GM19397 (cell line): ENCODE results near the gene EFCAB13.

Experiments
- ATAC-seq: cut with Tn5 transposase; IDR thresholded peaks from one replicate; pipeline ENCODE4 v1.9.1; 2021; ENCODE audit warnings: mild to moderate bottlenecking, moderate library complexity; ENCODE audit not compliant: unreplicated experiment

EFCAB13 gene

GRCh38 chr17:47291242-47291873 is 32.4 kb upstream of the EFCAB13 start:
- no peak for ATAC-seq

GRCh38 chr17:47292206-47292605 is 31.5 kb upstream of the EFCAB13 start:
- ATAC-seq = no peak

- no peak for ATAC-seq
Measured at GRCh38 chr17:47295037-47295873, 28.5 kb upstream of the EFCAB13 start.

- ATAC-seq = no peak
Measured at GRCh38 chr17:47295874-47296255, 27.9 kb upstream of the EFCAB13 start.

GRCh38 chr17:47297661-47298400 is 25.9 kb upstream of the EFCAB13 start:
- ATAC-seq = no peak

GRCh38 chr17:47298712-47299111 is 25.0 kb upstream of the EFCAB13 start:
- no peak for ATAC-seq

GRCh38 chr17:47299239-47299910 is 24.4 kb upstream of the EFCAB13 start:
- ATAC-seq = no peak

GRCh38 chr17:47300718-47301117 is 23.0 kb upstream of the EFCAB13 start:
- ATAC-seq = no peak

GRCh38 chr17:47301161-47301560 is 22.6 kb upstream of the EFCAB13 start:
- ATAC-seq = no peak

GRCh38 chr17:47301831-47302230 is 21.9 kb upstream of the EFCAB13 start:
- ATAC-seq = no peak

- no peak for ATAC-seq
Measured at GRCh38 chr17:47304186-47304585, 19.6 kb upstream of the EFCAB13 start.

GRCh38 chr17:47305302-47305923 is 18.3 kb upstream of the EFCAB13 start:
- no peak for ATAC-seq

GRCh38 chr17:47310186-47310733 is 13.5 kb upstream of the EFCAB13 start:
- no peak for ATAC-seq

GRCh38 chr17:47311420-47311819 is 12.3 kb upstream of the EFCAB13 start:
- no peak for ATAC-seq

- ATAC-seq = no peak
Measured at GRCh38 chr17:47315451-47316266, 8.1 kb upstream of the EFCAB13 start.

GRCh38 chr17:47316311-47316710 is 7.4 kb upstream of the EFCAB13 start:
- no peak for ATAC-seq

GRCh38 chr17:47317119-47317518 is 6.6 kb upstream of the EFCAB13 start:
- no peak for ATAC-seq

- no peak for ATAC-seq
Measured at GRCh38 chr17:47318197-47318918, 5.4 kb upstream of the EFCAB13 start.
